ENCODE measurements around the gene PLPPR2. TPM values are rescaled to one million over a fixed set of nuclear protein-coding genes. Genes with fewer than 3 reads are reported as not detected.
"Not testable (repeated sequence)": the region's sequence is repeated elsewhere in the genome, so short reads cannot be mapped to it uniquely, and the experiment has no call there.

Gene PLPPR2
- polyA plus RNA-seq, 2 of the 4 experiments (the other 2 are of a cell fraction), result 5.6 to 9.7 TPM

DNA sequence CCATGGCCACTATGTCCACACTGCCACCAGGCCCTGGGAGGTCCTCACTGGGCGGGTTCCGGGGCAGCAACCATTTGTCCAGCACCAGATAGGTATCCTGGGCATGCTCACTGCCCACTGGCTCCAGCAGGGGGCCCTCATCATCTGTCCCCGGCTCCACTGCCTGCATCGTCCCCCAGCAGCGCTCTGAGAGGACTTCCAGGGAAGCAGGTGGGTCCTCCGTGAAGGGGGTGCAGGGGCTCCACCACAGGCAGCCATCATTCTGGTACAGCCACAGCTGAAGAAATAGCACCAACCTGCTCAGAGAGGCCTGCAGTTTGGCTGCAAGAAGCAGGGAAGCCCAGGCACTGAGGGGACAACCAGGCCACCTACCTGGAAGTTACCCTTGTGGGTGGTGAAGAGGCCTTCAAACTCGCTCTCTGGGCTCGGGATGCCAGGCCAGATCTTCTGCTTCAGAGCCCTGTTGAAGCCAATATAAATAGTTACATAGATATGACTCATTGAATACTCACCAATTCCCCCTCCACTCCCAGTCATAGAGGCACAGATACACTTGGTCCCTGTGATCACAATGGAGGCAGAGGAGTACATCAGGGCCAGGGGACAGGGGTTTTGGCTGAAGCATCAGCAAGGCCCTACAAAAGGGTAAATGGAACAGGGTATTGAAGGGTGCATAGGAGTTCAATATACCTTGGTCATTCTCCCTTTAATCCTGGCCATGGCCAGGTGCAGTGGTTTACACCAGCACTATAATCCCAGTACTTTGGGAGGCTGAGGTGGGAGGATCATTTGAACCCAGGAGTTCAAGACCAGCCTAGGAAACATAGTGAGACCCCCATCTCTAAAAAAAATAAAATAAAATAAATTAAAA lies 23.3 kb downstream of the PLPPR2 start:
- ChIA-PET POLR2A (interaction anchor here (0.7 kb wide), 1 partner anchor 32 kb away, joined by 4 read pairs; the partner anchor contains the start of genes CCDC159 and TMEM205), CTCF (interaction anchor here (0.9 to 4.9 kb wide), 5 partner anchors 15 to 104 kb away, joined by 3 to 28 read pairs (median 4); partner anchors contain the start of genes CCDC159, TMEM205 and TSPAN16)
- Histone ChIP-seq H3K9me3 (no peaks in the 10 kb centered on the region), H3K4me3 (no peak overlapping the region), H3K4me1 (peaks cover 52% of the 10 kb centered on the region), H3K4me2 (peak overlapping the region; percentile 58), H3K27ac (peak overlapping the region; percentile 61 to 85; a peak in 5 of 6 replicates)
- FAIRE-seq (no peak), ATAC-seq (no peak), DNase-seq (ENCODE audit: low read depth in 1 of 2, low spot score in 1 of 2) (peak; percentile 62 to 72)
- TF ChIP-seq, protein P1, sequence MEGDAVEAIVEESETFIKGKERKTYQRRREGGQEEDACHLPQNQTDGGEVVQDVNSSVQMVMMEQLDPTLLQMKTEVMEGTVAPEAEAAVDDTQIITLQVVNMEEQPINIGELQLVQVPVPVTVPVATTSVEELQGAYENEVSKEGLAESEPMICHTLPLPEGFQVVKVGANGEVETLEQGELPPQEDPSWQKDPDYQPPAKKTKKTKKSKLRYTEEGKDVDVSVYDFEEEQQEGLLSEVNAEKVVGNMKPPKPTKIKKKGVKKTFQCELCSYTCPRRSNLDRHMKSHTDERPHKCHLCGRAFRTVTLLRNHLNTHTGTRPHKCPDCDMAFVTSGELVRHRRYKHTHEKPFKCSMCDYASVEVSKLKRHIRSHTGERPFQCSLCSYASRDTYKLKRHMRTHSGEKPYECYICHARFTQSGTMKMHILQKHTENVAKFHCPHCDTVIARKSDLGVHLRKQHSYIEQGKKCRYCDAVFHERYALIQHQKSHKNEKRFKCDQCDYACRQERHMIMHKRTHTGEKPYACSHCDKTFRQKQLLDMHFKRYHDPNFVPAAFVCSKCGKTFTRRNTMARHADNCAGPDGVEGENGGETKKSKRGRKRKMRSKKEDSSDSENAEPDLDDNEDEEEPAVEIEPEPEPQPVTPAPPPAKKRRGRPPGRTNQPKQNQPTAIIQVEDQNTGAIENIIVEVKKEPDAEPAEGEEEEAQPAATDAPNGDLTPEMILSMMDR (IDR thresholded peaks at IDR 0.05), result peak; percentile 46
- peak; percentile 45; the same call in 1 of the 2 replicates for TF ChIP-seq FOSL2 (IDR thresholded peaks at IDR 0.05)
- peak; percentile 71 for TF ChIP-seq FOSL2 (CRISPR knock-in tag; IDR thresholded peaks at IDR 0.05)
- peak; percentile 40 to 57; a peak in 4 of 5 replicates for TF ChIP-seq RAD21 (conservative IDR thresholded peaks at IDR 0.05 in 1 of 2, IDR thresholded peaks at IDR 0.05 in 1 of 2)
- TF ChIP-seq SMC3 (IDR thresholded peaks at IDR 0.05), result peak; percentile 37; the same call in 2 of the 3 replicates
- TF ChIP-seq SREBF2 (IDR thresholded peaks at IDR 0.05), result no peak
- TF ChIP-seq JUN (IDR thresholded peaks at IDR 0.05), result peak in 1 of 2 experiments; percentile 23; a peak in 1 of 5 replicates
- TF ChIP-seq TP53 (CRISPR knock-in tag; IDR thresholded peaks at IDR 0.05), result no peak
- TF ChIP-seq JUNB (IDR thresholded peaks at IDR 0.05), result peak; percentile 42; the same call in 1 of the 2 replicates
- WGBS (ENCODE audit: missing lambda C conversion rate), result 0% methylated on average over 2 of the region's 8 CpGs

- POLR2A ChIA-PET; FAIRE-seq; H3K9me3 ChIP-seq; DNase-seq (ENCODE audit: low read depth in 1 of 2, low spot score in 1 of 2); H3K4me3 ChIP-seq; ATAC-seq: not testable (repeated sequence)
- CTCF ChIA-PET, result interaction anchor here (1.6 to 5.8 kb wide), 4 partner anchors 10 to 103 kb away, joined by 6 to 50 read pairs (median 24); no protein-coding TSS in a partner anchor
- peaks cover 47% of the 10 kb centered on the region for H3K4me1 ChIP-seq
- peak overlapping the region; percentile 58 for H3K4me2 ChIP-seq
- peak overlapping the region in 1 of 2 experiments; percentile 85; a peak in 4 of 6 replicates for H3K27ac ChIP-seq
- WGBS (ENCODE audit: missing lambda C conversion rate), result 81% methylated on average over 13 of the region's 14 CpGs
Observed at GRCh38 chr19:11379269-11379845, 24.1 kb downstream of the PLPPR2 start.

DNA sequence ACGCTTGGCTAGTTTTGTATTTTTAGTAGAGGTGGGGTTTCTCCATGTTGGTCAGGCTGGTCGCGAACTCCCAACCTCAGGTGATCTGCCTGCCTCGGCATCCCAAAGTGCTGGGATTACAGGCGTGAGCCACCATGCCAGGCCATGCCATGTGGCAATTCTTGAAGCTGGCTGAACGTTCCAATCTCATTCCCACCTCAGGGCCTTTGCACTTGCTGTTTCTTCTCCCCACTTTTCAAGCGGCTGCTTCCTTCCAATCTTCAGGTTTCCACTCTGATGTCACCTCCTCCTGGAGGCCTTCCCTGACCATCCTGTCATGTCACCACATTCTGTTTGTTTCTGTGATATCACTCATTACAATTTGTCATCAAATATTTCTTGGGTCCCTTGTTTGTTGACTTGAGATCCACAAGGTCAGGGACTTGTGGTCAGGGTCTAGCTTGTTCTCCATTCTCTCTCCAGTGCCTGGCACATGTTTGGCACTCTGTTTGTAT lies 24.7 kb downstream of the PLPPR2 start:
- 86% methylated on average over 5 of the region's 7 CpGs for WGBS (ENCODE audit: missing lambda C conversion rate)
- TF ChIP-seq RFX5 (IDR thresholded peaks at IDR 0.05), result no peak
- peak; percentile 53 for TF ChIP-seq ZFP36 (IDR thresholded peaks at IDR 0.05; ENCODE audit: borderline replicate concordance, partially characterized antibody)
- CTCF ChIA-PET, result interaction anchor here (1.3 to 5.8 kb wide), 12 partner anchors 11 to 103 kb away, joined by 4 to 50 read pairs (median 24); partner anchors contain the start of genes RAB3D and RGL3
- Histone ChIP-seq H3K4me2 (peak overlapping the region; percentile 72), H3K9me3 (no peaks in the 10 kb centered on the region), H3K4me1 (peaks cover 48% of the 10 kb centered on the region), H3K4me3 (no peak overlapping the region), H3K27ac (peak overlapping the region; percentile 76 to 91; a peak in 5 of 6 replicates)
- ATAC-seq (no peak), DNase-seq (ENCODE audit: low read depth in 1 of 2, low spot score in 1 of 2) (no peak), FAIRE-seq (no peak)
- POLR2A ChIA-PET, result interaction anchor here (2.6 kb wide), 1 partner anchor 33 kb away, joined by 18 read pairs; the partner anchor contains the start of genes CCDC159 and TMEM205
